GF-D8 (cell line): ENCODE data around the gene DYNC2LI1.

ENCODE experiments used
- DNase-seq: peaks from one replicate; lab custom pipeline; 2025; lab: John Stamatoyannopoulos, UW

Gene DYNC2LI1

DNA sequence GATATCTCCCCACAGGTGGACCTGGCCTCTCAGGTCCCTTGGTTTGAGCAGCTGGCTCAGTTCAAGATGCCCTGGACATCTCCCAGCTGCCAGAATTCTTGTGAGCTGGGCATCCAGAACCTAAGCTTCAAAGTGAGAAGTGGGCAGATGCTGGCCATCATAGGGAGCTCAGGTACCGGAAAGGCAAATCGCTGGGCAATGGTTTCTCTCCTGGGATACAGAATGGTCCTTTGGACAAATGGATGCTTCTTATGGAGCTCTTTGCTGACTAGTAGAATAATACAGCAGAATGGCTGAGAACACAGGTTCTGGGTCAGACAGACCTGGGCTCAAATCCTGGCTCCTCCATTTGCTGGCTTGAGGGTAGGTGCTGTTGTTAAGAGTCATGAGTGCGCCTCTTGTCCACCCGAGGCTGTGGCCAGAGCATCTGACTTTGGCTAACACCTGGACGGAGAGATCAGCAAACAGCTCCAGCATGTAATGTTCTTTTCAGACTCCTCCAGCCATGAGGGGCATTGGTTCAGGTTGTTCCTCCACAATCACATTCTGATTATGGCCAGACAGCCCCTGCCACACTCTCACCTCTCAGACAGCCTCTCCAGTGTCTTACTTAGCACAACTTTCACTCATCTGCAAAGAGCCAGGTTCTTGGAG, 72.4 kb downstream of the DYNC2LI1 start:
- no peak for DNase-seq

DNA sequence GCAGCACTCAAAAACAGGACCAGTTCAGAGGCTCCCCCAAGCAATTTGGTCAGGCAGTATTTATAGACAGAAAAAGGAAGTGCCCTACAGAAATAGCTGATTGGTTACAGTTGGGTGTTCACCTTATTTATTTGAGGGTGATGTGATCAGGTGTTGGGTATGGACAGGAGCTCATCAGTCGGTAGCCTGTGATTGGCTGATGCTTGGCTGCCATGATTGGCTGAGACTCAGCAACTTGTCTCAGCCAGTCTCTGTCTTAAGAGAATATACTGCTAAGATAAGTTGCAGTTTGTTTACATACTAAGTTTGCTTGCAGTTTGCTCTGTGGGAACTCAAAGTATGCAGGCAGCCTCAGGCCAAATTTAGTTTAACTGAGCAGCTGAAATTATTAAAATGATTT, 74.4 kb downstream of the DYNC2LI1 start:
- no peak for DNase-seq

DNA sequence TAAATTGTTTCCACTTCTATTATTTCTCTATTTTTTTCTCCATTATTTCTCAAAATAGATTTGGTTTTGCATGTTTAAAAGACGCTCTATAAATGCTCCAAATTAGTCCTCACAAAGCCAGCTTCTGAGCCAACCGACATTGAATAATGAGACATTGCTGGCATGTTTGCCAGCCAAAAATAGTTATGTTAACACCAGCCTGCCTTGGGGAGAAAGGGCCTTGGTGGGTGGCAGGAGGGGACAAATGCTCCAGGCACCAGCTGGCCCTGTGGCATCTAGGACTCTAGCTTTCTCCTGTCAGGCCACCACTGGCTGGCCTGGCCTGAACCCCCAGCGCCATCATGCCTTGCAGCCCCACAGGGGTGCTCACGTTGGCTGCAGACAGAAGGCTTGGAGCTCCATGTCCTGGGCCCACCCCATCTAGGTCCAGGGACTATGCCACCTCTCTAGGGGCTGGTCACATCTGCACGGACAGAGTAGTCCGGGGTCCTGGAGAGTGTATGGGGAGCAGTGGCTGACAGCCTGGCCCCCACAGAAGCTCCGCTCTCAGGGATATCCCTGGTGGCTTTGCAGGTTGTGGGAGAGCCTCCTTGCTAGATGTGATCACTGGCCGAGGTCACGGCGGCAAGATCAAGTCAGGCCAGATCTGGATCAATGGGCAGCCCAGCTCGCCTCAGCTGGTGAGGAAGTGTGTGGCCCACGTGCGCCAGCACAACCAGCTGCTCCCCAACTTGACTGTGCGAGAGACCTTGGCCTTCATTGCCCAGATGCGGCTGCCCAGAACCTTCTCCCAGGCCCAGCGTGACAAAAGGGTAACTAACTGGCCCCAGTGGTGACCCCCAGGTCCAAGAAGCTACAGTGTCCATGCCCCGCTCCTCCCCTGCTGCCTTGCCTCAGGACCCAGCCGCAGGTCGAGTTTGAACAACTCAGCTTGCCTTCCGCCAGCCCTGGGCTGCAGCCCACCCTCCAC, 77.5 kb downstream of the DYNC2LI1 start:
- no peak for DNase-seq

DNA sequence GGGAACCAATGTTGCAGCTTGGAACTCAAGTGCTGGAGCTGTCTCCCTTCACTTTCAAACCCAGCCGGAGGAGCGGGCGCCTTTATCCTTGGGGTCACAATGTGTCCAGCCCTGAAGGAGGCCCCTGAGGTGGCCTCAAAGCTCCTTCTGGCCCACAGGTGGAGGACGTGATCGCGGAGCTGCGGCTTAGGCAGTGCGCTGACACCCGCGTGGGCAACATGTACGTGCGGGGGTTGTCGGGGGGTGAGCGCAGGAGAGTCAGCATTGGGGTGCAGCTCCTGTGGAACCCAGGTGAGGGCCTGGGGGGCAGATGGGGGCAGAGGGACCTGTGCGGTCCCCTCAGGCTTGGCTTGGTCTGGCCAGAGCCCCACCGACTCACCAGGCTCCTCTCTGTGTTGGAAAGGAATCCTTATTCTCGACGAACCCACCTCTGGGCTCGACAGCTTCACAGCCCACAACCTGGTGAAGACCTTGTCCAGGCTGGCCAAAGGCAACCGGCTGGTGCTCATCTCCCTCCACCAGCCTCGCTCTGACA, 78.4 kb downstream of the DYNC2LI1 start:
- DNase-seq, result no peak

GRCh38 chr2:43853141-43854081, 79.6 kb downstream of the DYNC2LI1 start:
- DNase-seq, result no peak

GRCh38 chr2:43854671-43855070, 80.8 kb downstream of the DYNC2LI1 start:
- DNase-seq, result no peak

GRCh38 chr2:43855292-43855691, 81.5 kb downstream of the DYNC2LI1 start:
- no peak for DNase-seq
